ENCODE measurements around the gene OTUD3.

- TF ChIP-seq CTCF (IDR thresholded peaks at IDR 0.05), result no peak
- no peak for TF ChIP-seq RAD21 (IDR thresholded peaks at IDR 0.05; ENCODE audit: low read length)
- TF ChIP-seq ZBTB33 (IDR thresholded peaks at IDR 0.05; ENCODE audit: borderline replicate concordance, low read depth), result no peak
Measured at GRCh38 chr1:19957779-19958178, 75.6 kb downstream of the OTUD3 start.

Measured in SK-N-SH (cell line).